AG10803 (cell line): ENCODE measurements around the gene MGAT5.
A peak's percentile ranks its signal among the peaks of the same experiment; 100 is the strongest.

Experiments used
- DNase-seq: peaks from one replicate; pipeline ENCODE4 v3.0.0; 2010; ENCODE audit warnings: low read depth
- H3K4me3 ChIP-seq: 2 replicates; pipeline ENCODE4 v1.5.1; 2011; ENCODE audit warnings: mild to moderate bottlenecking, low read length, control low read depth
- CTCF ChIP-seq: conservative IDR thresholded peaks from 2 replicates; pipeline ENCODE4 v1.5.1; 2011; ENCODE audit warnings: mild to moderate bottlenecking, low read length, control low read depth, inconsistent platforms

The MGAT5 gene

GRCh38 chr2:134253804-134254203 lies at the start of gene MGAT5:
MGAT5 (plus strand) TSS chr2:134254072; CDS start chr2:134254404, 332 bp downstream.
- H3K4me3 ChIP-seq = no peak within 1 kb of the TSS
- no peak for TF ChIP-seq CTCF
- no peak for DNase-seq

GRCh38 chr2:134205087-134205486 lies 48.8 kb upstream of the MGAT5 start:
- DNase-seq = no peak
- no peak overlapping the region for H3K4me3 ChIP-seq
- no peak for TF ChIP-seq CTCF

GRCh38 chr2:134206031-134206430 lies 47.8 kb upstream of the MGAT5 start:
- DNase-seq = no peak
- no peak for TF ChIP-seq CTCF
- no peak overlapping the region for H3K4me3 ChIP-seq

GRCh38 chr2:134206573-134206972 lies 47.3 kb upstream of the MGAT5 start:
- H3K4me3 ChIP-seq = no peak overlapping the region
- no peak for TF ChIP-seq CTCF
- peak; percentile 68 for DNase-seq

- H3K4me3 ChIP-seq = no peak overlapping the region
- DNase-seq = peak; percentile 41
- TF ChIP-seq CTCF = peak; percentile 63
These were observed 46.2 kb upstream of the MGAT5 start for GRCh38 chr2:134207589-134208209.

GRCh38 chr2:134208825-134209224 lies 45.0 kb upstream of the MGAT5 start:
- H3K4me3 ChIP-seq = no peak overlapping the region
- TF ChIP-seq CTCF = no peak
- DNase-seq = no peak

- no peak overlapping the region for H3K4me3 ChIP-seq
- no peak for DNase-seq
- no peak for TF ChIP-seq CTCF
These were observed 41.1 kb upstream of the MGAT5 start for GRCh38 chr2:134212746-134213145.
